RPMI8226 (cell line): ENCODE measurements around the gene RNF141.
A peak's percentile ranks its signal among the peaks of the same experiment; 100 is the strongest.

Experiments used
- DNase-seq: peaks from one replicate; pipeline ENCODE4 v3.0.0-alpha.2; 2015

The RNF141 gene

DNA sequence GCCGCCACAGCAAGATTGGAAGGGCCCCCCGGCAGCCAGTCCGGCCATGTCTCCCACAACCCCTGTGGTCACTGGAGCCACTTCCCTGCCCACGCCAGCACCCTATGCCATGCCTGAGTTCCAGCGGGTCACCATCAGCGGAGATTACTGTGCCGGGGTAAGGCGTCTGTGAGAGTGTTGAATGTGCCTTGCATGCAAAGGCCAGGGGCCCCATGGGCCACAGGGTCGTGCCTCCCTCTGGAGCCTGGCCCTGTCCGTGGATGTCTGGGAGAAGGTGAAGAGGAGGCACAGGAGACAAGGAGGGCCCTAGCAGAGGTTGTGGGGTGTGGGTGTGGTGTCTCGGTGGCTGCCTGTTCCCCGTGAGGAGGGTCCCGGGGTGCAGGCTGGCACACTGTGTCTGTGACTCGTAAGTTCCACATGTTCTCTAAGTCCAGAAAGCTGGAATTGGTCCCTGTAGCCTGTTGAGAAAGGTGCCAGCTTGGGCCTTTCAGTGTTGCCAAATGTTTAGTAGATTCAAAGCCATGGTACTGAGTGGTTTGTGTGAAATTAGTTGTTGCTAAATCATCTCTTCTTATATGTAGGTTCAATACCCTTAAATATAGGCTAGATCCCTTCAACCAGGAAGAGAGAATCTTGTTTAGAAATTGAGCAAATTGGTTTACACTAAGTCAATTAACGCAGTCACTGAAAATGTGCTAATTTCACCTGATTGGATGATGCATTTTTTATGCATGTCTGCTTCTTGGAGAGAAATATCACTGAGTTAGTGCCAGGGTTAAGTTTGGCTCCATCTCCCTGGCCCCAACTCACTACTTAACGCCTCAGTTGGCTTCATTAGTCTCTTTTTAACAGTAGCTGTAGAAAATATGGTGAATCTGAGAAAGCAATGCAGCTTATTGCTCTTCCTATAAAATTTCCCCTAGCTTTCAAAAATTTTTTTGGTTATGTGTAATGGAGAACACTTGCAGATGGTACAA, 62.1 kb downstream of the RNF141 start:
- DNase-seq, result no peak

DNA sequence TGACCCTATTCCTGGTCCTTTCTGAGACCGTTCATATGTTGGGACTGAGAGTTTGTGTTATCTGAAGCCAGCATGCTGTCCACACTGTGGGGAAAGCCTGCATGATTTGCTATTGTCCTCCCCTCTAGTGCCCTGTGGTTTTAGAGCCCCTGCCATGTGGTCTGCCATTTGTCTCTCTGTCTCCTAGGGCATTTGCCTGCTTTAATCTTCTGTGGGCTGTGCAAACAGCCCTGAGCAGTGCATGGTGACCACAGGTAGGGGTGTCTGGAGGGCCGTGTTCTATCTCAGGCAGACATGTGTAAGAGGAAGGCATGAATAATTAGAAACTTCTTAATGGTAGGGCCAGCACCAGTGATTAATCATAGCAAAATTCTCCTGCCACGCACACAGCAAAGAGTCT, 62.9 kb downstream of the RNF141 start:
- no peak for DNase-seq

DNA sequence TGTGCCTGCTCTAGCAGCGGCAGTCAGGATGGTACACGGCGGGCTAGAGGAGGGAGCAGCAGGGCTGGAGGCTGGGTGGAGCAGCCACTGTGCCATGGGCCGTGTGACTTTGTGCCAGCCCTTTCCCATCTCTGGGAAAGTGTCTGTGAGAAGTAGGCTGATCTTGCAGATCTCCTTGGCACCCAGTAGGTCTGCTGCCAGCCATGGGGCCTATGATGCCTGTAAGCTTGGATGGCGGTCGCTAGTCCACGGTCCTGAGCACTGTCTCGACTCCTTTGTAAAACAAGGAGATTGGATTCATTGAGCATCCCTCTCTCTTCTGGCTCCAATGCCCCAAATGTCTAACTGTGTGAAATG, 63.3 kb downstream of the RNF141 start:
- no peak for DNase-seq

DNA sequence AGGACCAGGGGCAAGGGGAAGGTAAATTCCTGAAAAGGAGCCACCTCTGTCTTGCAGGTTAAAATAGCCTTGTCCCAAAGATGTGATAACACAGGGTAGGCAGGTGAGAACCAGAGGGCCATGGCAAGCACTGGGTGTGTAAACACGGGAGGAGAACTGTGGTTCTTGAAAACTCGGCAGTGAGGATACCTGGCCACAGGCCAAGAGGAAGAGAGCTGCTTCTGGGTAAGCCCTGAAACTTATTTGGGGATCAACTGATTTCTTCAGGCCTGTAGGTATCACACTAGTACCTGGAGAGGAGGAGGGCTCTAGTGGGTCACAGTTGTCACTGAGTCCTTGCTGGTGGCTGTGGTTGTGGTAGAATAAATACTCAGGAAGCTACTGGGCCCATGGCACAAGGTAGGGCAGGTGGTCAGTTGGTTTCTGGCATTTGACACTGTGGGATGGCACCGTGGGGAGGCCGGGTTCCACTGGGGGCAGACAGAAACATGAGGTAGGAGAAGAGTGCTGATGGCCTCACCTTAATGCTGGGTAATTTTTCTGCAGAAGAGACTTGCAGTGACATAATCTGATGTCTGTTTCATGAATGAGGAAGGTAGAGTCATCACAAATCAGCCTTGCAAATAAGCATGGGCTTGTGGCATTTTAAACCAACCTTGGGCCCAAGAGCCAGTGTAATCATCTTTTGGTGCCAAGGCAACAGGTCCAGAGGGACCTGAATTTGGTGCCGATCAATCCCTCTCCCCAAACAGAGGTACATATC, 63.9 kb downstream of the RNF141 start:
- peak; percentile 25 for DNase-seq

- DNase-seq, result no peak
Observed at GRCh38 chr11:10476342-10476741, 64.6 kb downstream of the RNF141 start.

DNA sequence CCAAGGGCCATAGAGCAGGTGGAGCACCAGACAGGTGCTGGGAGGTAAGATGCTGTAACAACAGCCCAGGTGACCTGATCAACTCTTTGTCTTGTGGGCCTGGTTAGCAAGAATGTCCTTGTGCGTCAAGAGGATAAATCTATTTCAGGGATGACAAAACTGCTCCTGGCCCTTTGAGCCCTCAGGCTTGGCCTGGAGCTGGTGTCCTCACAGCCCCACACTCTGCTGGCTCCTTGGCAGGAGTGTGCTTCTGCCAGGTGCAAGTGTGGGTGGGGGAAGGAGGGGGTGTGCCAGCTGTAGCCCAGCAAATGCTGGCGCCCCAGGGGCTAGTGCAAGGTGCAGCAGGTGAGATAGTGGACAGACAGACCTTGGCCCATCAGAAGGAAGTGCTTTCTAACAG, 66.4 kb downstream of the RNF141 start:
- no peak for DNase-seq

- DNase-seq, result no peak
Observed at GRCh38 chr11:10473371-10473770, 67.6 kb downstream of the RNF141 start.

GRCh38 chr11:10462746-10463300, 78.2 kb downstream of the RNF141 start:
- DNase-seq, result no peak
